Loucy (cell line): Measurements from ENCODE around the gene SLC11A1.

ENCODE experiments used
- EZH2phosphoT487 ChIP-seq: fragments of 200-600 bp; IDR thresholded peaks from 2 replicates; pipeline ENCODE4 v1.6.1; 2018; ENCODE audit warnings: antibody characterized with exemption, mild to moderate bottlenecking, moderate library complexity, borderline replicate concordance
- TF ChIP-seq, protein P1 (sequence below): fragments of 200-600 bp; sonication (generic); conservative IDR thresholded peaks from 2 replicates; pipeline ENCODE4 v1.5.1; 2014; ENCODE audit warnings: mild to moderate bottlenecking, antibody characterized with exemption, low read length

DNA sequence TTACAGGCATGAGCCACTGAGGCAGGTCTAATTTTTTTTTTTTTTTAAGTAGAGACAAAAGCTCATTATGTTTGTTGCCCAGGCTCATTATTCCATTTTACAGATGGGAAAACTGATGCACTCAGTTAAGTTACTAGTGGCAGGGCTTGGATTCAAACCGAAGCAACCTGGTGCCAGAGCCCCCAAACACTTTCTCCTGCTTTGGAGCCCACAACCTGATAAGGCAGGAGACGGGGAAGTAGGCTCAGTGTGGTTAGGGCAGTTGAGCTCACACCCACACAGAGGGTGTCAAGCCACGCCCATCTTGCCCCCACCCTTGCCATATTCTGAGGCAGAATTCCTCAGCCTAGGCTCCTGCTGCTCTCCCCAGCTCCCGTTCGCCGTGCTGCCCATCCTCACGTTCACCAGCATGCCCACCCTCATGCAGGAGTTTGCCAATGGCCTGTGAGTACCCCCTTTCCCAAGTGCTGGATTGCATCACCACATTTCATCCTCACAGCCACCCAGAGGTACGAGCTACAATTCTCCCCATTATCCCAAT, 11.7 kb downstream of the SLC11A1 start:
- TF ChIP-seq, protein P1, sequence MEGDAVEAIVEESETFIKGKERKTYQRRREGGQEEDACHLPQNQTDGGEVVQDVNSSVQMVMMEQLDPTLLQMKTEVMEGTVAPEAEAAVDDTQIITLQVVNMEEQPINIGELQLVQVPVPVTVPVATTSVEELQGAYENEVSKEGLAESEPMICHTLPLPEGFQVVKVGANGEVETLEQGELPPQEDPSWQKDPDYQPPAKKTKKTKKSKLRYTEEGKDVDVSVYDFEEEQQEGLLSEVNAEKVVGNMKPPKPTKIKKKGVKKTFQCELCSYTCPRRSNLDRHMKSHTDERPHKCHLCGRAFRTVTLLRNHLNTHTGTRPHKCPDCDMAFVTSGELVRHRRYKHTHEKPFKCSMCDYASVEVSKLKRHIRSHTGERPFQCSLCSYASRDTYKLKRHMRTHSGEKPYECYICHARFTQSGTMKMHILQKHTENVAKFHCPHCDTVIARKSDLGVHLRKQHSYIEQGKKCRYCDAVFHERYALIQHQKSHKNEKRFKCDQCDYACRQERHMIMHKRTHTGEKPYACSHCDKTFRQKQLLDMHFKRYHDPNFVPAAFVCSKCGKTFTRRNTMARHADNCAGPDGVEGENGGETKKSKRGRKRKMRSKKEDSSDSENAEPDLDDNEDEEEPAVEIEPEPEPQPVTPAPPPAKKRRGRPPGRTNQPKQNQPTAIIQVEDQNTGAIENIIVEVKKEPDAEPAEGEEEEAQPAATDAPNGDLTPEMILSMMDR: no peak
- TF ChIP-seq EZH2phosphoT487: no peak
